Fibroblast of skin of left biceps (primary cell): Measurements from ENCODE around the gene PCGF6.
"Not testable (repeated sequence)": the region's sequence is repeated elsewhere in the genome, so short reads cannot be mapped to it uniquely, and the experiment has no call there.

ENCODE experiments used
- DNase-seq, 2 experiments: peaks; one replicate each; pipeline ENCODE4 v3.0.0-alpha.2; 2013; ENCODE audit warnings: low read depth in 2 of 2

Gene PCGF6, protein sequence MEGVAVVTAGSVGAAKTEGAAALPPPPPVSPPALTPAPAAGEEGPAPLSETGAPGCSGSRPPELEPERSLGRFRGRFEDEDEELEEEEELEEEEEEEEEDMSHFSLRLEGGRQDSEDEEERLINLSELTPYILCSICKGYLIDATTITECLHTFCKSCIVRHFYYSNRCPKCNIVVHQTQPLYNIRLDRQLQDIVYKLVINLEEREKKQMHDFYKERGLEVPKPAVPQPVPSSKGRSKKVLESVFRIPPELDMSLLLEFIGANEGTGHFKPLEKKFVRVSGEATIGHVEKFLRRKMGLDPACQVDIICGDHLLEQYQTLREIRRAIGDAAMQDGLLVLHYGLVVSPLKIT

DNA sequence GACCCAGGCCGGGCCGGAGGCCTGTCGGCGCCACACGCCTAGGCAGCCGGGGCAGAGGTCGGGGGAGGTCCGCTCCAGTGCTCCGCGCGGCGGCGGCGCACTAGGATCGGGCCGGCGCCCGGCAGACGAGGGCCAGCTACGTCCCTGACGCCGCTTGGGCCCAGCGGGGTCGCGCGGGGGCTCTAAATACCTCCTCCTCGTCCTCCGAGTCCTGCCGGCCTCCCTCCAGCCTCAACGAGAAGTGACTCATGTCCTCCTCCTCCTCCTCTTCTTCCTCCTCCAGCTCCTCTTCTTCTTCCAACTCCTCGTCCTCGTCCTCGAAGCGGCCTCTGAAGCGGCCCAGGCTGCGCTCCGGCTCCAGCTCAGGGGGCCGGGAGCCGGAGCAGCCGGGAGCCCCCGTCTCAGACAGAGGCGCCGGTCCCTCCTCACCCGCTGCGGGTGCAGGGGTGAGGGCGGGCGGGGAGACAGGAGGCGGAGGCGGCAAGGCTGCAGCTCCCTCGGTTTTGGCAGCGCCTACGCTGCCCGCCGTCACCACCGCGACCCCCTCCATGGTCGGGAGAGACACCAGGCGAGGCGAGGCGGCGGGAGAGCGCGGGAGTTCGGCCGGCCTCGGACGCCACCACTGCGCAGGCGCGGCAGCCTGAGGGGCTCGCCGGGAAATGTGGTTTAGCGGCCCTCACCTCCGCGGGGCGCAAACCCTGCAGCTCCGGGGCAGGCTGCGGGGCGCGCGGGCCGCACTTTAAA is at the start of gene PCGF6:
Gene PCGF6 (minus strand): TSS at position 624 of the 744 bp plus-strand sequence. CDS start 74 bp downstream, at position 550.
- peak; percentile 44 to 56 for DNase-seq

DNA sequence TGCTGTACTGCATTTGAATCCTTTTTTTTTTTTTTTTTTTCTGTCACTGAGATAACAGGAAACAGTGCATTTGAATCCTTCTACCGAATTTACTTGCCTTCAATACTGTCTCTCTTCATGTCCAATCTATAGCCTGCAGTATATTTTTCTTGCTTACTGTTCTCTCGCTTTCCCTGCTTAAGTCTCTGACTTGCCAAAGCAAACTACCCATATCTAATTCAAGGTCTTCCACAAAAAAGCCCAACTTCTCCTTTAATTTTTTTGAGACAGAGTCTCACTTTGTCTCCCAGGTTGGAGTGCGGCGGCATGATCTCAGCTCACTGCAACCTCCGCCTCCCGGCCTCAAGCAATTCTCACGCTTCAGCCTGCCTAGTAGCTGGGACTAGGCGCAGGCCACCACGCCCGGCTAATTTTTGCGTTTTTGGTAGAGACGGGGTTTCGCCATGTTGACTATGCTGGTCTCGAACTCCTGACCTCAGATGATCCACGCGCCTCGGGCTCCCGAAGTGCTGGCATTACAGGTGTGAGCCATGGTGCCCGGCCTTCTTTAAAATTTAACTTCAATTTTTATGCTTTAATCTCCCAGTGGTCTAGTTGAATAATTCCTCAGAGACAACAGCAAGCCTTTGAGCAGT is 46.4 kb upstream of the PCGF6 start:
- no peak for DNase-seq

DNA sequence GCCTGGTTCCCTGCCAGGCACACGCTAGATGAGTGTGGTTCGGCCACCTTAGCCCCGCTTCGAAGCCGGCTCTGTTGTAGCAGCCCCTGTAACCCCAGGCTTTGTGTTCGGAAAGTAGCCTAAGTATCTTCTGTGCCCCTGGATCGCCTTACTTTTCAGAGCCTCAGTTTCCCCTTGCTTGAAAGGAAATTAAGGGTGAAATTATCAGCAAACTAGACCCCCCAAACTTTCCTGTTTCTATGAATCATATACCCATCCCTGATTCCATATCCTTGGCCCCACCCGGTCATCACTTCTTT is 45.8 kb upstream of the PCGF6 start:
- DNase-seq: no peak

DNA sequence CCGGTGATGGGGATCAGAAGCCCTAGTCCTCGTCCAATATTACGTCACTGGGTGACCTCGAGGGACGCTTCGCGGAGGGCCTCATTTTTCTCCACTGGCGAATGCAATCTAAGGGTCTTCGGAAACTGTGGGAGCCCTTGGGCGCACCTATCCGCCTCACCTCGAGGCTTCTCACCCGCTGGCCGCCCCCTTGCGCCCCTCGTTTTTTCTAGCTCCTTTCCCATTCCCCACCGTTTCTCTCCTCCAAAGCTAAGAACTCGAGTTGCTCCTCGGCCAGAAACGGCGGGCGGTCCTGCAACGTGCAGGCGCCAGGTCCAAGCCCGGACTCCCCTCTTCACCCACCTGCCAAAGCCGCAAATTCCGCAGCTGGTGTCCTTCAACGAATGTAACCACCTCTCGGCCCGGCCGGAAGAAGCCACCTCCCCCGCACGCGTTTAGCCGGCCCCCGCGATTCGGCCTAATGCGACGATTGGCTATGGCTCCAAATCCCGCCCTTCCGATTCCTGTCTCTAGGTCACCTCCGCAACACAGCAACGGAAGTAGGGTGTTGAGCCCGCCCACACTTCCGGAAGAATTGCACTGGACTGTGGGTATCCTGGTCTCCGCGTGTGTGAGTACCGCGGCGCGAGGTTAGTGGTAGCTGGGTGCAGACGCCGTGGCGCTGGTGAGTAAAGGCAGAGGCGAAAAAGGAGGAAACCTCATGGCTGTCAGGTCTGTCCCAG is 45.3 kb upstream of the PCGF6 start, which contains the start of the genes ATP5MK and PDCD11:
Gene ATP5MK (minus strand): TSS at position 409 of the 722 bp plus-strand sequence. CDS start 4,018 bp downstream, outside the sequence.
Gene PDCD11 (plus strand): TSS at position 560 of the 722 bp plus-strand sequence. CDS start 1,801 bp downstream, outside the sequence.
- peak; percentile 88 to 90 for DNase-seq

DNA sequence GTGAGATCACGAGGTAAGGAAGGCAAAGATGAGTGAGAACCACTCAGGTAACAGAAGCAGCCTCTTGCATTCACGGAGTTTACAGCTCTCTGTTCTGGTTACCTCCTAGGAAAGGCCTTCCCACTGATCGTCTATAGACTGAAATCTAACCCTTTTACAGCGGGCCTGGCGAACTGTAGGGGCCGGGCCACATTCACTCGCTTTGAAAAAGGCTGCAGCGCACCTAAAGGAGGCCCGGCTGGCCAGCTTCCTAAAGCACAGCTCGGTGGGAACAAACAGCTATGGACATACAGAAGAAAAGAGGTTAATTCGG is 44.8 kb upstream of the PCGF6 start:
- no peak for DNase-seq

DNA sequence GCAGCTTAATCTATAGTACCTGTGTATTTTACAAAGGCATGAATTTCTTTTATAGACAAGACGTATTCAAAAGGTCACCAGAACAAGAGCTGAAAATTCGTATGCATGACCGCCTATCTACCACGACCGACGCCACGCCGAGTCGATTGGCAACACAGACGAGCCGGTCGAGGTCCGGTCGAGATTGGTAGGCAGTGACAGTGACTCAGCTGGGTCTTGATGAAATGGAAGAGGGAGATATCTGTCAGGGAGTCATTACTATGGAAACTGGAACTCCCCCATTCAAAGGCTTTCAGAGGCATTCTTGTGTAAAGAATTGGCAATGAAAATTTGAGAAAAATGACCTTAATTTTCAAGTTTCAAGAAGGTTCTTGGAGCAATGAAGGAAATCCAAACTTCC is 43.2 kb upstream of the PCGF6 start:
- DNase-seq: no peak

DNA sequence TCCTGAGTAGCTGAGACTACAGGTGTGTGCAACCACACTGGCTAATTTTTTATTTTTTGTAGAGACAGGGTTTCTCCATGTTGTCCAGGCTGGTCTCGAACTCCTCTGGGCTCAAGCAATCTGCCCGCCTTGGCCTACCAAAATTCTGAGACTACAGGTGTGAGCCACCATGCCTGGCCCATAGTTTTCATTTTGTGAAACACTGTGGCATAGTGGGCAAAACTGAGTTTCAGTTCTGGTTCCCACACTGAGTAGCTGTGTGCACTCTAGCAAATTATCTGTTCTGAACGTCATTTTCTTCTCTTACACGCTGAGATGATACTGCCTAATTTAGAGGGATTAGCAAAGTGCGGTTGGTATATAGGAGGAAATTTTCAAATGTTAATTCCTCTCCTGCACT is 31.8 kb upstream of the PCGF6 start:
- DNase-seq: no peak

DNA sequence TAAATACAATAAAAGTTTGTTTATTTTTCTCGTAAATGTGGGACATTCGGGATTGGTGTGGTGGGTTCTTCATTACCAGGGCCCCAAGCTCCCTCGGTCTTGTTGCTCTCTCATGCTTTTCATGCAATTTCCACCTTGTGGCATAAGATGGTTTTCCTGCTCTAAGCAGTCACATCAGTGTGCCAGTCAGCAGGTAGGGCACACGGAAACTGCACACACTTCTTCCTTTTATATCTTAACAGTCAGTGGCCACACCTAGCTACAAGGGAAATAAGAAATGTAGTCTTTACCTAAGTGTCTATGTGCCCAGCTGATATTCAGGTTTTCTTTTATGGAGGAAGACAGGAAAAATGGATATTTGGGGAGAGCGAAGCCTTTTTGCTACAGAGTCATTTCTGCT is 23.3 kb upstream of the PCGF6 start:
- DNase-seq: no peak

DNA sequence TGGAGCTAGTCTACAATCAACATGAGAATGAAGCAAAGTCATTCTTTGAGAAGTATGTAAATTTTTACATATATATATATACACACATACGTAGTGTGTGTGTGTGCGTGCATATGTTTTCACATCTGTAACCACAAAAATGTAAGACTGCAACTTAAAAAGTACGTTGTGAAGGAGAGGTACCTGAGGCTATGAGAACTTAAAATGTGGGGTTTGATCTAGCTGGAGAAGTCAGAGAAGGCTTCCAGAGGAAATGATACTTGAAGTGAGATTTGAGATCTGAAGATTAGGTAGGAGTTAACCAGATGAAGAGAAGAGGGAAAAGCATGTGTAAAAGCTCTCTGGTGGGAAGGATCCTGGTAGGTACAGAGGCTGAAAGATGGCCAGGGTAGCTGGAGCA is 22.6 kb upstream of the PCGF6 start:
- no peak for DNase-seq

DNA sequence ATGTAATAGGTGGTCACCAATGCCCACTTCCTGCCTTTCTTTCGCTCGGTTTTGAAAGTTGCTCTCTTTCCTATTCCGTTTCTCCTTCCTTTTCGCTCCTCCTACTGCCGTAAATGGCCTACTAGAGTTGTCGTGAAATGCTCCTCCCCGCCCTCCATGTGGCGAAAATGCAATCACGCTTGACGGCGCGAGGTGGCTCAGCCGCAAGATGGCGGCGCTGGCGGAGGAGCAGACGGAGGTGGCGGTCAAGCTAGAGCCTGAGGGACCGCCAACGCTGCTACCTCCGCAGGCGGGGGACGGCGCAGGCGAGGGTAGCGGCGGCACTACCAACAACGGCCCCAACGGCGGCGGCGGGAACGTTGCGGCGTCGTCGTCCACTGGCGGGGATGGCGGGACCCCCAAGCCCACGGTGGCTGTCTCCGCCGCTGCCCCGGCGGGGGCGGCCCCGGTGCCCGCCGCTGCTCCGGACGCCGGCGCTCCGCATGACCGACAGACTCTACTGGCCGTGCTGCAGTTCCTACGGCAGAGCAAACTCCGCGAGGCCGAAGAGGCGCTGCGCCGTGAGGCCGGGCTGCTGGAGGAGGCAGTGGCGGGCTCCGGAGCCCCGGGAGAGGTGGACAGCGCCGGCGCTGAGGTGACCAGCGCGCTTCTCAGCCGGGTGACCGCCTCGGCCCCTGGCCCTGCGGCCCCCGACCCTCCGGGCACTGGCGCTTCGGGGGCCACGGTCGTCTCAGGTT is 17.0 kb upstream of the PCGF6 start, which contains the start of gene TAF5:
Gene TAF5 (plus strand): TSS at position 195 of the 737 bp plus-strand sequence. CDS start 14 bp downstream, at position 209.
- peak; percentile 86 to 89 for DNase-seq

DNA sequence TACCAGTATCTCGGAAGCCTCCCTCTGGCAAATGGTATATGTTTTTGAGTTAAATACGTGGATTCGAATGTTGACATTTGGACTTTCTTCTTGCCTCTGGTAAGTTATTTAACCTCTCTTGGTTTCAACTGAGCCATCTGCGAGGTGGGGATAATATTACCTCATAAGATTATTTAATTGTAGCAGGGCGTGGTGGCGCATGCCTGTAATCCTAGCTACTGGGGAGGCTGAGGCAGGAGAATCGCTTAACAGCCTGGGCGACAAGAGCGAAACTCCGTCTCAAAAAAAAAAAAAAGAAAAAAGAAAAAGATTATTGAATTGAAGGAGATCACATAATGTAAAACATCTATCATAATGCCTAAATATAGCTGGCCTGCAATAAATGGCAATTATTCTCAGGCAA is 16.4 kb upstream of the PCGF6 start:
- no peak for DNase-seq

DNA sequence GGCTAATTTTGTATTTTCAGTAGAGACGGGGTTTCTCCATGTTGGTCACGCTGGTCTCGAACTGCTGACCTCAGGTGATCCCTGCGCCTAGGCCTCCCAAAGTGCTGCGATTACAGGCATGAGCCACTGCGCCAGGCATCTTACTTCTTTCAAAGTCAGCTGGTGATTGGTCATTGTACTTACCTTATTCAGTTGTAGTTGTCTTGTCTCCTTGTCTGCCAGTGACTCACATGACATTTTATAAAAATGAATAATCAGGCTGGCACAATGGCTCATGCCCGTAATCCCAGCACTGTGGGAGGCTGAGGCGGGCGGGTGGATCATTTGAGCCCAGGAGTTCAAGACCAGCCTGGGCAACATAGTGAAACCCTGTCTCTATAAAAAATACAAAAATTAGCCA is 9.9 kb upstream of the PCGF6 start:
- not testable (repeated sequence) for DNase-seq

DNA sequence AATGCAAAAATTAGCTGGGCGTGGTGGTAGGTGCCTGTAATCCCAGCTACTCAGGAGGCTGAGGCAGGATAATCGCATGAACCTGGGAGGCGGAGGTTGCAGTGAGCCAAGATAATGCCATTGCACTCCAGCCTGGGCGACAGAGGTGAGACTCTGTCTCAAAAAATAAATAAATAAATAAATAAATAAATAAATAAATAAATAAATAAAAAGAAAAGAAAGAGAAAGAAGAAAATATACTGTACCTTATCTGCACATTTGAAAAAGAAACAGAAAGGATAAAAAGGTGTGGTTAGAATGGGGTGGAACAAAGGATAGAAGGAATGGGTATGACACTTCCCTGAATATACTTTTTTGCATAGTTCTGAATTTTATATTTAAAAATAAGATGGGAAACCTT is 8.6 kb upstream of the PCGF6 start:
- not testable (repeated sequence) for DNase-seq

DNA sequence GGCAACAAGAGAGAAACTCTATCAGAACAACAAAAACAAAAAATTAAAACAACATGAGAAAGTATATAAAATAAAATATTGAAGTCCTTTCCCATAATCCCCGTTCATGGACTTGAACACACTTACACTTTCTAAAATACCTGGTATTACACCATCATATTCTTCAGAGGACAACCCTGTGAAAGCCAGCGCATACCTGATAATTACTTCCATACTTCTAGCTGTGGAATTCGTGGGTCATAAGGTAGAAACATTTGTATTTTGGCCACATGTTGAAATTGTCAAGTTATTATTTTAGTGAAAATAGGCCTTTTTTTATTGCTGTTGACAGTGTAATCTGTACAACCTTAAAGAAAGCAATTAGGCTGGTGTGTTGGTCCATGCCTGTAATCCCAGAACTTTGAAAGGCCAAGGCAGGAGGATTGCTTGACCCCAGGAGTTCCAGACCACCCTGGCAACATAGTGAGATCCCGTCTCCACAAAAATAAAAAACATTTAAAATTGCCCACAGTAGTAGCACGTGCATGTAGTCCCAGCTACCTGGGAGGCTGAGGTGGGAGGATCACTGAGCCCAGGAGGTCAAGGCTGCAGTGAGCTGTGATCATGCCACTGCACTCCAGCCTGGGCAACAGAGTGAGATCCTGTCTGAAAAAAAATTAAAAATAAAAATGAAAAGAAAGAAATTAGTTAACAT is 5.1 kb upstream of the PCGF6 start:
- DNase-seq: no peak

DNA sequence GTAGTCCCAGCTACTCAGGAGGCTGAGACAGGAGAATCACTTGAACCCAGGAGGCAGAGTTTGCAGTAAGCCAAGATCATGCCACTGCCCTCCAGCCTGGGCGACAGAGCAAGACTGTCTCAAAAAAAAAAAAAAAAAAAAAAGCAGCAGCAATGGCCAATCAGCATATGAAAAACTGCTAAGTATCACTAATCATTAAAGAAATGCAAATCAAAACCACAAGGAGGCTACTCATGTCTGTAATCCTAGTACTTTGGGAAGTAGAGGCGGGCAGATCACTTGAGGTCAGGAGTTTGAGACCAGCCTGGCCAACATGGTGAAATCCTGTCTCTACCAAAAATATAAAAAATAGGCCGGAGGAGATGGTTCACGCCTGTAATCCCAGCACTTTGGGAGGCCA is 3.6 kb upstream of the PCGF6 start:
- DNase-seq: not testable (repeated sequence)

DNA sequence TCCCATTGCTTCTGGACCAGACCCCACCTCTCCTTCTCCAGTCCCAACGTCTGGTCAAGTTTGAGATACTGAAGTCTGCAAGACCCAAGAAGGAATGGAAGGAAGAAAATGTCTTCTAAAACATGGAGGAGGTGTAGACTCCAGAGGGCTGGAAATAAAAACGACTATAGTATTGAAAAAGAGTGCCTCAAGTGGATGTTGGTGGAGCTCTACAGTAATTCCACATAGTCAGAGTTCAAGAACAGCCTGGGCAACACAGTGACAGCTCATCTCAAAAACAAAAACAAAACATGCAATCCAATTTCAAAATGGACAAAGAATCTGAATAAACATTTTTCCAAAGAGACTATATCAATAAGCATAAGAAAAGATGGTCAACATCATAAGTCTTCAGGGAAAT is 2.3 kb upstream of the PCGF6 start:
- no peak for DNase-seq

DNA sequence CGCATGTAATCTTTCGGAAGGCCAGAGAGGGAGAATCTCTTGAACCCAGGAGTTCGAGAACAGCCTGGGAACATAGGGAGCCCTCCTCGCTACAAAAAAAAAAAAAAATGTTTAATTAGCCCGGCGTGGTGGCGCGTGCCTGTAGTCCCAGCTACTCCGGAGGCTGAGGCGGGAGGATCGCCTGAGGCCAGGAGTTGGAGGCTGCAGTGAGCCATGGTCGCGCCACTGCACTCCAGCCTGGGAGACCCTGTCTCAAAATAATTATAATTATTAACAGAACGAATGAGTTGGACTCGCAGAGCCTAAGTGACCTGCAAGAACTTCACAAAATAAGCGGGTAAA is 794 bp downstream of the PCGF6 start:
- DNase-seq: no peak

DNA sequence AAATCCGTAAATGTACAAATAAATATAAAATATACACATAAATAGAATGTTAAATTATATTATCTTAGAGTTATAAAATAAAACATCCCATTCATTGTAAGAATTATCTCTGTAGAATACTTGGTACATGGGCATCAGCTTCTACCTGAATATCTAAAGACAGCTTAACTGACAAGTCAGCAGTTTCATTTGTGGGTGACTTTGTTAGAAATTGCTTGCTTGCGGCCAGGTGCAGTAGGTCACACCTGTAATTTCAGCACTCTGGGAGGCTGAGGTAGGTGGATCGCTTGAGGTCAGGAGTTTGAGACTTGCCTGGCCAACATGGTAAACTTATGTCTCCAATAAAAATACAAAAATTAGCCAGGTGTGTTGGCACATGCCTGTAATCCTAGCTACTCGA is 14.6 kb downstream of the PCGF6 start:
- no peak for DNase-seq

DNA sequence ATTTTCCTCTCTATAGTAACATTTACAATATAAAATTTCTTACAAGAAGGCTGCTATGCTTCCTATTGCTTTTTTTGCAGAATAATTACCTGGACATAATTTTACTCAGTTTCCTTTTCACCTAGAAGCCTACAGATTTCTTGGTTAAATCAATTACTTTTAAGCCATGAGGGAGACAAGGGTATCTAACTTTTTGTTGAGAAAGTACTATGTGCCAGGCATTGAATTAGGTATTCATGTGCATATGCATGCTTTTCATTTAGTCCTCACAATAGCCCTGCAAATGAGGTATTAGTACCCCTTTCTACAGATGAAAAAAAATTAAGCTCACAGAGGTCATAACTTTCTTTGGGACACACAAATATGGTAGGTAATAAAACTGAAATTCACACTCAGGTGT is 16.4 kb downstream of the PCGF6 start:
- DNase-seq: no peak

DNA sequence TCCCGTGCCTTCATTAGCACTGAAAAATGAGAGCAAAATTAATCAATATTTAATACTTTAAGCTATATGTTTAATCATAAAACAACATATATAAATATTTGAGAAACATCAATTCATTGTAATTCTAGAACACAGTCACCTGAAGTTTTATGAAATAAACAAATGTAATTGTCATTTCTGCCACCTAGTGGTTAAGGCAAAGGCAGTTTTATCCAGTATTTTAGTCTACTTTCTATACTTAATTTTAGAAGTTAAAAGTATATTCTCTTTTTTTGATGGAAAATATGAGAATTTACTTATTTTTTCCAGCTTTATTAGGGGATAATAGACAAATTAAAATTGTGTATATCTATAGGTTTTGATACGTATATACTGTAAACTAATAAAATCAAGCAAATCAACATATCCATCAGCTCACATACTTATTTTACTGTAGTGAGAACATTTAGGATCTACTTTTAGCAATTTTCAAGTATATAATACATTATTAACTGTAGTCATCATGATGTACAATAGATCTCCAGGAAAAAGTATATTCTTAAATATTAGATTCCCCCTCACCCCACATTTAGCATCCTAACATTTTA is 16.9 kb downstream of the PCGF6 start:
- no peak for DNase-seq

DNA sequence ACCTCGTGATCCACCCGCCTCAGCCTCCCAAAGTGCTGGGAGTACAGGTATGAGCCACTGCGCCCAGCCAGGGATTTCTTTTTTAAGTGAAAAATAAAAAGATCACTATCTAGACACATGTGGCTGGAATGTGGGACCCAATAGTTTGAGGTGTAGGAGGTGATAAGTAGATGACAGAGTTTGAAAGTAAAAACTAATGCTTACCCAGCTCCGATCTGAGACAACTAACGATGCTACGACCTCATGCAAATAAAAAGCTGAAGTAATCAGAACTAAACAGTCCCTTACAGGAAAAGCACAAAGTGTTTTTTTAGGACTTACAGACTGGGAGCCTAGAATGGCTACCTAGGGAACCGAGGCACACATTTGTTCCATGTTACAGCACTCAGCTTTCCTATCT is 23.0 kb downstream of the PCGF6 start:
- DNase-seq: no peak
